DND-41 (cell line): Measurements from ENCODE around the gene FAM53A.

ENCODE experiments used
- ATAC-seq: fragments of 200-7000 bp; cut with Tn5 transposase; 3 replicates; pipeline ENCODE4 v1.9.1; 2021; ENCODE audit warnings: low read depth; ENCODE audit not compliant: insufficient read depth
- DNase-seq: peaks from one replicate; pipeline ENCODE4 v3.0.0-alpha.2; 2020
- H2AFZ ChIP-seq: 2 replicates; pipeline ENCODE4 v1.6.0; 2012; ENCODE audit warnings: low read depth, low read length
- H3K27ac ChIP-seq: 2 replicates; pipeline ENCODE4 v1.5.1; 2012; ENCODE audit warnings: low read length, inconsistent platforms
- H3K27me3 ChIP-seq: fragments of 200-600 bp; sonication (generic); 2 replicates; pipeline ENCODE4 v1.6.0; 2012; ENCODE audit warnings: low read length, mild to moderate bottlenecking, inconsistent platforms; ENCODE audit not compliant: insufficient read depth, poor library complexity
- H3K36me3 ChIP-seq: 2 replicates; pipeline ENCODE4 v1.5.1; 2012; ENCODE audit warnings: low read length, inconsistent platforms; ENCODE audit not compliant: insufficient read depth
- H3K4me1 ChIP-seq: 2 replicates; pipeline ENCODE4 v1.5.1; 2012; ENCODE audit warnings: mild to moderate bottlenecking, low read length; ENCODE audit not compliant: insufficient read depth
- H3K4me2 ChIP-seq: 2 replicates; pipeline ENCODE4 v1.6.0; 2012; ENCODE audit warnings: mild to moderate bottlenecking, moderate library complexity, low read length, inconsistent platforms; ENCODE audit not compliant: insufficient read depth
- H3K4me3 ChIP-seq, 2 experiments: fragments of 200-600 bp in 1 of 2; shearing (Covaris generic) in 1 of 2; 2 replicates each; pipeline ENCODE4 v1.5.1; 2012 to 2016; ENCODE audit warnings: inconsistent platforms in 2 of 2, low read length in 2 of 2, mild to moderate bottlenecking in 2 of 2, low read depth in 1 of 2, moderate library complexity in 1 of 2
- H3K79me2 ChIP-seq: 2 replicates; pipeline ENCODE4 v1.6.0; 2012; ENCODE audit warnings: low read length, inconsistent platforms; ENCODE audit not compliant: insufficient read depth
- H3K9ac ChIP-seq: 2 replicates; pipeline ENCODE4 v1.6.0; 2012; ENCODE audit warnings: low read depth, mild to moderate bottlenecking, inconsistent platforms, low read length, moderate library complexity
- H3K9me3 ChIP-seq: 2 replicates; pipeline ENCODE4 v1.5.1; 2012; ENCODE audit warnings: low read length, moderate library complexity, mild to moderate bottlenecking, inconsistent platforms; ENCODE audit not compliant: insufficient read depth, severe bottlenecking
- H4K20me1 ChIP-seq: 2 replicates; pipeline ENCODE4 v1.6.0; 2012; ENCODE audit warnings: low read length; ENCODE audit not compliant: insufficient read depth
- EZH2 ChIP-seq: IDR thresholded peaks from 3 replicates; pipeline ENCODE4 v1.6.1; 2012; ENCODE audit warnings: borderline replicate concordance, low read depth, mild to moderate bottlenecking, moderate library complexity, low read length, inconsistent platforms; ENCODE audit not compliant: severe bottlenecking
- TF ChIP-seq, protein P1 (sequence below): IDR thresholded peaks from 2 replicates; pipeline ENCODE4 v1.5.1; 2012; ENCODE audit warnings: borderline replicate concordance, low read length, moderate library complexity, mild to moderate bottlenecking; ENCODE audit not compliant: poor library complexity, severe bottlenecking; ENCODE audit errors: extremely low read depth

Gene FAM53A

DNA sequence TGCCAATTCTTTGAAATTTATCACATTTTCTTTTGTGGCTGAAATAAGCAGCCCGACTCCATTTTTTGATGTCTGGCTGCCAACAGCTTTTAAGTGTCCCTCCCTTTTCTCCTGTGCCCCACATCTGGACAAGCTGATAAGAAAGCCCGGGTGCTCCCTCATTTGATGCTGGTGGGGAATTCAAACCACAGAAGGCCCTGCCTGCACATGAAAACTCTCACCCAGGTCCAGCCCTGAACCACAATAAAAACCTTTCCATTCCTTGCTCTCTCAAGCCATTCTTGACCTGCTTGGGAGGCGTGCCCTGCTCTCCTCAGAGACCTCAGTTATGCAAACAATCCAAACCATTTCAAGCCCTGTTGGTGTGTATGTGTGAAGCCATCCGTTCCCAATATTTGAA, 93.9 kb downstream of the FAM53A start:
- no peak for ATAC-seq

More for the DNA sequence above, 93.9 kb downstream of the FAM53A start:
- H3K36me3 ChIP-seq, result no peaks in the 10 kb centered on the region
- no peak overlapping the region for H3K27ac ChIP-seq
- no peaks in the 10 kb centered on the region for H3K79me2 ChIP-seq
- no peak for TF ChIP-seq EZH2
- TF ChIP-seq, protein P1, sequence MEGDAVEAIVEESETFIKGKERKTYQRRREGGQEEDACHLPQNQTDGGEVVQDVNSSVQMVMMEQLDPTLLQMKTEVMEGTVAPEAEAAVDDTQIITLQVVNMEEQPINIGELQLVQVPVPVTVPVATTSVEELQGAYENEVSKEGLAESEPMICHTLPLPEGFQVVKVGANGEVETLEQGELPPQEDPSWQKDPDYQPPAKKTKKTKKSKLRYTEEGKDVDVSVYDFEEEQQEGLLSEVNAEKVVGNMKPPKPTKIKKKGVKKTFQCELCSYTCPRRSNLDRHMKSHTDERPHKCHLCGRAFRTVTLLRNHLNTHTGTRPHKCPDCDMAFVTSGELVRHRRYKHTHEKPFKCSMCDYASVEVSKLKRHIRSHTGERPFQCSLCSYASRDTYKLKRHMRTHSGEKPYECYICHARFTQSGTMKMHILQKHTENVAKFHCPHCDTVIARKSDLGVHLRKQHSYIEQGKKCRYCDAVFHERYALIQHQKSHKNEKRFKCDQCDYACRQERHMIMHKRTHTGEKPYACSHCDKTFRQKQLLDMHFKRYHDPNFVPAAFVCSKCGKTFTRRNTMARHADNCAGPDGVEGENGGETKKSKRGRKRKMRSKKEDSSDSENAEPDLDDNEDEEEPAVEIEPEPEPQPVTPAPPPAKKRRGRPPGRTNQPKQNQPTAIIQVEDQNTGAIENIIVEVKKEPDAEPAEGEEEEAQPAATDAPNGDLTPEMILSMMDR, result no peak
- H3K9me3 ChIP-seq, result peaks cover 14% of the 10 kb centered on the region
- no peaks in the 10 kb centered on the region for H4K20me1 ChIP-seq
- no peak overlapping the region for H2AFZ ChIP-seq
- no peak overlapping the region for H3K4me2 ChIP-seq
- H3K4me3 ChIP-seq, result no peak overlapping the region
- no peak for DNase-seq
- H3K9ac ChIP-seq, result no peak overlapping the region
- no peaks in the 10 kb centered on the region for H3K4me1 ChIP-seq
- H3K27me3 ChIP-seq, result no peaks in the 10 kb centered on the region
